WERI-Rb-1 (cell line): ENCODE measurements around the gene TPI1.

ENCODE experiments used
- DNase-seq: peaks from one replicate; pipeline ENCODE4 v3.0.0-alpha.2; 2020
- H3K27ac ChIP-seq: fragments of 250-450 bp; sonication (Bioruptor Pico); 2 replicates; pipeline ENCODE4 v1.5.1; 2020; ENCODE audit warnings: mild to moderate bottlenecking, moderate library complexity
- H3K27me3 ChIP-seq: fragments of 250-450 bp; sonication (Bioruptor Pico); 2 replicates; pipeline ENCODE4 v1.5.1; 2021; ENCODE audit warnings: mild to moderate bottlenecking, low read depth, moderate library complexity; ENCODE audit not compliant: insufficient read depth, severe bottlenecking
- H3K36me3 ChIP-seq: fragments of 250-450 bp; sonication (Bioruptor Pico); 2 replicates; pipeline ENCODE4 v1.5.1; 2020; ENCODE audit warnings: mild to moderate bottlenecking, moderate library complexity
- H3K4me3 ChIP-seq: 2 replicates; pipeline ENCODE4 v1.5.1; 2011; ENCODE audit warnings: low read depth, mild to moderate bottlenecking, control low read depth, low read length
- H3K9me3 ChIP-seq: fragments of 250-450 bp; sonication (Bioruptor Pico); 2 replicates; pipeline ENCODE4 v1.5.1; 2021; ENCODE audit warnings: mild to moderate bottlenecking, moderate library complexity; ENCODE audit not compliant: severe bottlenecking
- CTCF ChIP-seq: IDR thresholded peaks from 2 replicates; pipeline ENCODE4 v1.5.1; 2011; ENCODE audit warnings: low read depth, mild to moderate bottlenecking, control low read depth, inconsistent platforms, low read length

TPI1 gene

GRCh38 chr12:6836851-6837250 is 30.5 kb upstream of the TPI1 start:
- Histone ChIP-seq H3K9me3 (no peaks in the 10 kb centered on the region), H3K27me3 (no peaks in the 10 kb centered on the region), H3K4me3 (no peak overlapping the region), H3K27ac (peak overlapping the region; percentile 98), H3K36me3 (peaks cover 81% of the 10 kb centered on the region)
- no peak for TF ChIP-seq CTCF
- DNase-seq = no peak

DNA sequence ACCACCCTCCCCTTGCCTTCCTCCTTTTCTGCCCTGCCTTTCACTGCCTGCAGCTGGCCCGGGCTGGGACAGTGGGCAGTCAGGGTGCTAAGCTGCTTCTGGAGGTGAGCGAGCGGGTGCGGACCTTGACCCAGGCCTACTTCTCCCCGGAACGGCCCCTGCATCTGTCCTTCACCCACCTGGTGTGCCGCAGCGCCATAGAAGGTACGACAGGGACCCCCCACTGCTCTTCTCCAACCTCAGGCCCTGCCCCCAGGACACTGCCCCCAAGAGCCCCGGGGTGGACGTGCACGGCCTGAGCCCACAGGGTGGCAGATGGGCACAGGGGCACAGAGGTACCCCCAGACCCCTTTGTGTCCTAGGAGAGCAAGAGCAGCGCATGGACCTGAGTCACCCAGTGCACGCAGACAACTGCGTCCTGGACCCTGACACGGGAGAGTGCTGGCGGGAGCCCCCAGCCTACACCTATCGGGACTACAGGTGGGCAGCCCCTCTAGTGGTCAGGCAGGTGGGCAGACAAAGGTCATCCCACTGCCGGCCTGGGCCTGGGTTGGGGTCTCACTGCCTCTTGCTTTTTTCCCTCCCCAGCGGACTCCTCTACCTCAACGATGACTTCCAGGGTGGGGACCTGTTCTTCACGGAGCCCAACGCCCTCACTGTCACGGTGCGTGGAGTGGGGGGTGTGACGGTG is 29.8 kb upstream of the TPI1 start:
- TF ChIP-seq CTCF = no peak
- DNase-seq = no peak
- Histone ChIP-seq H3K9me3 (no peaks in the 10 kb centered on the region), H3K36me3 (peaks cover 81% of the 10 kb centered on the region), H3K27me3 (no peaks in the 10 kb centered on the region), H3K27ac (peak overlapping the region; percentile 98), H3K4me3 (no peak overlapping the region)

DNA sequence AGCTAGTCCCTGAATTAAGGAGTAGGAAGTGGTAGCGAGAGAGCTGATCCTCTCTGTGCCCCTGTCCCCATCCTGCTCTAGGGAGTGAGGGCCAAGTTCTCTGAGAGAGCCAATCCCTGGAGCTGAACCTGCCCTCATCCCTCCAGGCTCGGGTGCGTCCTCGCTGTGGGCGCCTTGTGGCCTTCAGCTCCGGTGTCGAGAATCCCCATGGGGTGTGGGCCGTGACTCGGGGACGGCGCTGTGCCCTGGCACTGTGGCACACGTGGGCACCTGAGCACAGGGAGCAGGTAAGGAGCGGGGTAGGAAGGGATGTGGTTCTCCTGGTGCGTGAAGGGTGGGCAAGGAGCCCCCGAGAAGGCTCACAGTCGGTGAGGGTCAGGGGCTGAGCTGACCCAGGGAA is 28.5 kb upstream of the TPI1 start:
- H3K27me3 ChIP-seq = no peaks in the 10 kb centered on the region
- peak overlapping the region; percentile 98 for H3K27ac ChIP-seq
- DNase-seq = no peak
- no peak overlapping the region for H3K4me3 ChIP-seq
- no peaks in the 10 kb centered on the region for H3K9me3 ChIP-seq
- peaks cover 83% of the 10 kb centered on the region for H3K36me3 ChIP-seq
- TF ChIP-seq CTCF = no peak

DNA sequence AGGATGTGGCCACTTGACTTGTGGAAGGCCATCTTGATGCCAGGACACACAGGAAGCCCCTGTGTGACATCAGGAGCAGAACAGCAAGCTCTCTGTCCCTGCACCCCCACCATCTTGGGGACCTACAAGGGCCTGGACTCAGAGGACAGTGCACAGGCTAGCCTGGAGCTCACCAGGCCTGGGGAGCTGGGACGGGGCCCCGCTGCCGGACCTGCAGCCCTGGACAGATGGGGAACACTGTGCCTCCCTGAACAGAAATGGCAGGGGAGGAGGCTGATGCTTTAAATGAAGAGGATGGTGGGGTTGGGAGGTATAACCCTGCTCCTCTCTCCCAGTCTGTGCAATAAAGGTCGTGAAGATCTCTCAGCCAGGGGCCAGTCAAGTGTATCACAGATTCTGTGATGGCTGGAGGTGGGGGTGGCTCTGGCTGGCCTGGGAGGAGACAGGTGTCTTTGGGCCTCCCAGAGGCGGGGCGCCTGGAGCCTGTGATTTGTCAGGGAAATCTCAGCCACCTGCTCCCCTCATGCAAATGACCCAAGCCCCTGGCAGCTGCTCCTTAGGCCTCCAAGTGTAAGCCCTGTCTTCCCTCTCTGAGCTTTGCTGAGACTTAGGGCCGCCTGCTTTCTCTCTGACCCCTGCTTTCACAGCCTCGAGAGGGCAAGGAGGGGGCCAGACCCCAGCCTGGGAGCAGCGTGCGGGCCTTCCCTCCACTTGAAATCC is 27.7 kb upstream of the TPI1 start:
- no peak for TF ChIP-seq CTCF
- DNase-seq = peak; percentile 98
- Histone ChIP-seq H3K4me3 (peak overlapping the region; percentile 16), H3K36me3 (peaks cover 83% of the 10 kb centered on the region), H3K9me3 (no peaks in the 10 kb centered on the region), H3K27ac (peak overlapping the region; percentile 98), H3K27me3 (no peaks in the 10 kb centered on the region)

- no peak for TF ChIP-seq CTCF
- Histone ChIP-seq H3K4me3 (no peak overlapping the region), H3K36me3 (peaks cover 83% of the 10 kb centered on the region), H3K9me3 (no peaks in the 10 kb centered on the region), H3K27me3 (no peaks in the 10 kb centered on the region), H3K27ac (peak overlapping the region; percentile 98)
- DNase-seq = peak; percentile 99
Observed at GRCh38 chr12:6840330-6840729, 27.0 kb upstream of the TPI1 start.
